NCI-H1436 (cell line): ENCODE measurements around the gene INTS3.

ENCODE experiments used
- DNase-seq: peaks from one replicate; lab custom pipeline; 2025; lab: John Stamatoyannopoulos, UW

The INTS3 gene

GRCh38 chr1:153727463-153728304, at the start of gene INTS3:
Gene INTS3 (plus strand): TSS chr1:153728050. CDS start chr1:153728635, 585 bp downstream.
- peak; percentile 99 for DNase-seq

- DNase-seq: no peak
Measured at GRCh38 chr1:153678519-153679336, 49.1 kb upstream of the INTS3 start, which contains the start of gene NPR1. Gene NPR1 (plus strand): TSS chr1:153678688. CDS start chr1:153679109, 421 bp downstream.

GRCh38 chr1:153679337-153680119, 48.3 kb upstream of the INTS3 start:
- no peak for DNase-seq

- DNase-seq: no peak
Measured at GRCh38 chr1:153680120-153680403, 47.8 kb upstream of the INTS3 start.

GRCh38 chr1:153682730-153683129, 45.1 kb upstream of the INTS3 start:
- DNase-seq: no peak

GRCh38 chr1:153683854-153684253, 44.0 kb upstream of the INTS3 start:
- no peak for DNase-seq

- no peak for DNase-seq
Measured at GRCh38 chr1:153684892-153685291, 43.0 kb upstream of the INTS3 start.

- no peak for DNase-seq
Measured at GRCh38 chr1:153685544-153686340, 42.1 kb upstream of the INTS3 start.

- no peak for DNase-seq
Measured at GRCh38 chr1:153687346-153688125, 40.3 kb upstream of the INTS3 start.

GRCh38 chr1:153688276-153688675, 39.6 kb upstream of the INTS3 start:
- DNase-seq: no peak

- DNase-seq: no peak
Measured at GRCh38 chr1:153688736-153689328, 39.0 kb upstream of the INTS3 start.

GRCh38 chr1:153693466-153693865, 34.4 kb upstream of the INTS3 start:
- DNase-seq: no peak

GRCh38 chr1:153696741-153697140, 31.1 kb upstream of the INTS3 start:
- DNase-seq: no peak

- no peak for DNase-seq
Measured at GRCh38 chr1:153697191-153698019, 30.4 kb upstream of the INTS3 start.

GRCh38 chr1:153698020-153698922, 29.6 kb upstream of the INTS3 start:
- peak; percentile 72 for DNase-seq

GRCh38 chr1:153698923-153699714, 28.7 kb upstream of the INTS3 start:
- DNase-seq: no peak

GRCh38 chr1:153699768-153700167, 28.1 kb upstream of the INTS3 start:
- no peak for DNase-seq

- DNase-seq: no peak
Measured at GRCh38 chr1:153705484-153705883, 22.4 kb upstream of the INTS3 start.
